ENCODE data around the gene PTGIR.

PTGIR gene

GRCh38 chr19:46606019-46606418, 18.9 kb downstream of the PTGIR start:
- Histone ChIP-seq H3K4me3 (ENCODE audit: low read length in 2 of 2) (peak overlapping the region in 1 of 2 donors; percentile 93), H3K9me3 (ENCODE audit: control insufficient read depth in 2 of 2, low read length in 2 of 2) (no peaks in the 10 kb centered on the region), H3K36me3 (ENCODE audit: control insufficient read depth in 2 of 2, insufficient read depth in 2 of 2, low read length in 2 of 2) (peaks cover 30 to 43% of the 10 kb centered on the region in 2 donors), H3K27me3 (ENCODE audit: control insufficient read depth in 1 of 2, insufficient read depth in 2 of 2, low read length in 2 of 2) (no peaks in the 10 kb centered on the region), H3K4me1 (ENCODE audit: control insufficient read depth, insufficient read depth, low read length) (peaks cover 50% of the 10 kb centered on the region), H3K9ac (ENCODE audit: low read length in 2 of 2) (peak overlapping the region in 1 of 2 donors; percentile 55), H3K27ac (ENCODE audit: low read length) (peak overlapping the region; percentile 88)

GRCh38 chr19:46605356-46605821, 19.5 kb downstream of the PTGIR start:
- peak overlapping the region in 1 of 2 donors; percentile 55 for H3K9ac ChIP-seq (ENCODE audit: low read length in 2 of 2)
- peaks cover 30 to 43% of the 10 kb centered on the region in 2 donors for H3K36me3 ChIP-seq (ENCODE audit: control insufficient read depth in 2 of 2, insufficient read depth in 2 of 2, low read length in 2 of 2)
- peaks cover 51% of the 10 kb centered on the region for H3K4me1 ChIP-seq (ENCODE audit: control insufficient read depth, insufficient read depth, low read length)
- H3K27me3 ChIP-seq (ENCODE audit: control insufficient read depth in 1 of 2, insufficient read depth in 2 of 2, low read length in 2 of 2), result no peaks in the 10 kb centered on the region
- H3K9me3 ChIP-seq (ENCODE audit: control insufficient read depth in 2 of 2, low read length in 2 of 2), result no peaks in the 10 kb centered on the region
- peak overlapping the region in 1 of 2 donors; percentile 93 for H3K4me3 ChIP-seq (ENCODE audit: low read length in 2 of 2)
- peak overlapping the region; percentile 88 for H3K27ac ChIP-seq (ENCODE audit: low read length)

GRCh38 chr19:46604781-46605355, 20.0 kb downstream of the PTGIR start:
- Histone ChIP-seq H3K9ac (ENCODE audit: low read length in 2 of 2) (peak overlapping the region in 1 of 2 donors; percentile 55), H3K27ac (ENCODE audit: low read length) (peak overlapping the region; percentile 88), H3K36me3 (ENCODE audit: control insufficient read depth in 2 of 2, insufficient read depth in 2 of 2, low read length in 2 of 2) (peaks cover 28 to 40% of the 10 kb centered on the region in 2 donors), H3K27me3 (ENCODE audit: control insufficient read depth in 1 of 2, insufficient read depth in 2 of 2, low read length in 2 of 2) (no peaks in the 10 kb centered on the region), H3K4me1 (ENCODE audit: control insufficient read depth, insufficient read depth, low read length) (peaks cover 56% of the 10 kb centered on the region), H3K9me3 (ENCODE audit: control insufficient read depth in 2 of 2, low read length in 2 of 2) (no peaks in the 10 kb centered on the region), H3K4me3 (ENCODE audit: low read length in 2 of 2) (peak overlapping the region; percentile 17 to 93)

GRCh38 chr19:46603752-46604231, 21.1 kb downstream of the PTGIR start:
- Histone ChIP-seq H3K36me3 (ENCODE audit: control insufficient read depth in 2 of 2, insufficient read depth in 2 of 2, low read length in 2 of 2) (peaks cover 17 to 30% of the 10 kb centered on the region in 2 donors), H3K4me1 (ENCODE audit: control insufficient read depth, insufficient read depth, low read length) (peaks cover 56% of the 10 kb centered on the region), H3K27me3 (ENCODE audit: control insufficient read depth in 1 of 2, insufficient read depth in 2 of 2, low read length in 2 of 2) (no peaks in the 10 kb centered on the region), H3K9ac (ENCODE audit: low read length in 2 of 2) (peak overlapping the region; percentile 51 to 75), H3K9me3 (ENCODE audit: control insufficient read depth in 2 of 2, low read length in 2 of 2) (no peaks in the 10 kb centered on the region), H3K27ac (ENCODE audit: low read length) (peak overlapping the region; percentile 88), H3K4me3 (ENCODE audit: low read length in 2 of 2) (peak overlapping the region; percentile 89 to 93)

GRCh38 chr19:46603195-46603637, 21.7 kb downstream of the PTGIR start:
- Histone ChIP-seq H3K36me3 (ENCODE audit: control insufficient read depth in 2 of 2, insufficient read depth in 2 of 2, low read length in 2 of 2) (peaks cover 12 to 24% of the 10 kb centered on the region in 2 donors), H3K9ac (ENCODE audit: low read length in 2 of 2) (peak overlapping the region; percentile 75 to 96), H3K9me3 (ENCODE audit: control insufficient read depth in 2 of 2, low read length in 2 of 2) (no peaks in the 10 kb centered on the region), H3K27me3 (ENCODE audit: control insufficient read depth in 1 of 2, insufficient read depth in 2 of 2, low read length in 2 of 2) (no peaks in the 10 kb centered on the region), H3K4me3 (ENCODE audit: low read length in 2 of 2) (peak overlapping the region; percentile 89 to 93), H3K27ac (ENCODE audit: low read length) (peak overlapping the region; percentile 88), H3K4me1 (ENCODE audit: control insufficient read depth, insufficient read depth, low read length) (peaks cover 55% of the 10 kb centered on the region)

- Histone ChIP-seq H3K4me1 (ENCODE audit: control insufficient read depth, insufficient read depth, low read length) (peaks cover 54% of the 10 kb centered on the region), H3K9me3 (ENCODE audit: control insufficient read depth in 2 of 2, low read length in 2 of 2) (no peaks in the 10 kb centered on the region), H3K4me3 (ENCODE audit: low read length in 2 of 2) (peak overlapping the region; percentile 89 to 93), H3K9ac (ENCODE audit: low read length in 2 of 2) (peak overlapping the region; percentile 75 to 96), H3K27ac (ENCODE audit: low read length) (peak overlapping the region; percentile 88), H3K27me3 (ENCODE audit: control insufficient read depth in 1 of 2, insufficient read depth in 2 of 2, low read length in 2 of 2) (no peaks in the 10 kb centered on the region), H3K36me3 (ENCODE audit: control insufficient read depth in 2 of 2, insufficient read depth in 2 of 2, low read length in 2 of 2) (peaks cover 8 to 18% of the 10 kb centered on the region in 2 donors)
These were observed 22.3 kb downstream of the PTGIR start for GRCh38 chr19:46602392-46603194.

GRCh38 chr19:46601318-46602224, 23.3 kb downstream of the PTGIR start, which contains the start of gene CALM3:
Gene CALM3 (plus strand): TSS chr19:46601330. CDS start chr19:46601435, 105 bp downstream.
- Histone ChIP-seq H3K9me3 (ENCODE audit: control insufficient read depth in 2 of 2, low read length in 2 of 2) (no peaks in the 10 kb centered on the region), H3K27ac (ENCODE audit: low read length) (peak within 1 kb of the TSS; percentile 99), H3K36me3 (ENCODE audit: control insufficient read depth in 2 of 2, insufficient read depth in 2 of 2, low read length in 2 of 2) (peaks cover 2 to 8% of the 10 kb centered on the region in 2 donors), H3K4me3 (ENCODE audit: low read length in 2 of 2) (peak within 1 kb of the TSS; percentile 89 to 93), H3K4me1 (ENCODE audit: control insufficient read depth, insufficient read depth, low read length) (peaks cover 45% of the 10 kb centered on the region), H3K27me3 (ENCODE audit: control insufficient read depth in 1 of 2, insufficient read depth in 2 of 2, low read length in 2 of 2) (no peaks in the 10 kb centered on the region), H3K9ac (ENCODE audit: low read length in 2 of 2) (peak within 1 kb of the TSS; percentile 90 to 100)

- Histone ChIP-seq H3K27me3 (ENCODE audit: control insufficient read depth in 1 of 2, insufficient read depth in 2 of 2, low read length in 2 of 2) (no peaks in the 10 kb centered on the region), H3K36me3 (ENCODE audit: control insufficient read depth in 2 of 2, insufficient read depth in 2 of 2, low read length in 2 of 2) (peaks cover 0 to under 1% of the 10 kb centered on the region in 2 donors), H3K27ac (ENCODE audit: low read length) (peak overlapping the region; percentile 99), H3K9ac (ENCODE audit: low read length in 2 of 2) (peak overlapping the region; percentile 90 to 100), H3K4me3 (ENCODE audit: low read length in 2 of 2) (peak overlapping the region; percentile 69 to 93), H3K9me3 (ENCODE audit: control insufficient read depth in 2 of 2, low read length in 2 of 2) (no peaks in the 10 kb centered on the region), H3K4me1 (ENCODE audit: control insufficient read depth, insufficient read depth, low read length) (peaks cover 40% of the 10 kb centered on the region)
These were observed 24.2 kb downstream of the PTGIR start for GRCh38 chr19:46600384-46601317.

- no peaks in the 10 kb centered on the region for H3K27me3 ChIP-seq (ENCODE audit: control insufficient read depth in 1 of 2, insufficient read depth in 2 of 2, low read length in 2 of 2)
- peak overlapping the region; percentile 99 for H3K27ac ChIP-seq (ENCODE audit: low read length)
- H3K36me3 ChIP-seq (ENCODE audit: control insufficient read depth in 2 of 2, insufficient read depth in 2 of 2, low read length in 2 of 2), result no peaks in the 10 kb centered on the region
- peaks cover 32% of the 10 kb centered on the region for H3K4me1 ChIP-seq (ENCODE audit: control insufficient read depth, insufficient read depth, low read length)
- H3K4me3 ChIP-seq (ENCODE audit: low read length in 2 of 2), result peak overlapping the region; percentile 69 to 93
- no peaks in the 10 kb centered on the region for H3K9me3 ChIP-seq (ENCODE audit: control insufficient read depth in 2 of 2, low read length in 2 of 2)
- peak overlapping the region; percentile 90 to 100 for H3K9ac ChIP-seq (ENCODE audit: low read length in 2 of 2)
These were observed 25.0 kb downstream of the PTGIR start for GRCh38 chr19:46599716-46600373.
